ENCODE results near the gene FAF1. TPM values are rescaled to one million over a fixed set of nuclear protein-coding genes. Genes with fewer than 3 reads are reported as not detected.

Gene FAF1
- total and polyA plus RNA-seq, 2 donors (not counting 3 experiments of a cell fraction or from before 2014, with no cell fraction given) = 9.0 to 57.6 TPM

DNA sequence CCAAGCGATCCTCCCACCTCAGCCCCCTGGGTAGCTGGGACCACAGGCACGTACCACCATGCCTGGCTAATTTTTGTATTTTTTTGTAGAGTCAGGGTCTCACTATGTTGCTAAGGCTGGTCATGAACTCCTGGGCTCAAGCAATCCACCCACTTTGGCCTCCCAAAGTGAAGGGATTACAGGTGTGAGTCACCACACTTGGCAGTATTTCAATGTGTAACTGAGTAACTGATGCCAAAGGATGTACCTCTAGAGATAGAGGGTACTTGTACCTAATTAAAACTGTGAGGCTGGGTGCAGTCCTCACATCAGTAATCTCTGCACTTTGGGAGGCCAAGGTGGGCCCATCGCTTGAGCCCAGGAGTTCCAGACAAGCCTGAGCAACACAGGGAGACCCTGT is 278.1 kb downstream of the FAF1 start:
- ChIA-PET POLR2A (no interaction called here), CTCF (interaction anchor here (1.5 to 2.7 kb wide), 2 partner anchors 22 to 23 kb away, joined by 4 to 7 read pairs; no protein-coding TSS in a partner anchor)
- H3K9me3 ChIP-seq (replicated peaks; ENCODE audit: control insufficient read depth, insufficient read depth, low read length) = no peaks in the 10 kb centered on the region
- FAIRE-seq (peak; percentile 67), DNase-seq (ENCODE audit: low read depth, low spot score) (no peak)
- no peaks in the 10 kb centered on the region for H3K36me3 ChIP-seq (ENCODE audit: control insufficient read depth in 2 of 2, extremely low read depth in 1 of 2, insufficient read depth in 2 of 2, low read length in 2 of 2)
- H3K9ac ChIP-seq (replicated peaks; ENCODE audit: extremely low read depth, insufficient read depth, low read length) = no peak overlapping the region
- dilution Hi-C loops (cut with MboI; ENCODE audit: extremely low pct_ligation_motif_present, low sequenced_read_pairs) (no loop called here), intact Hi-C loops (cut with micrococcal nuclease) (no loop called here)
- H3K4me2 ChIP-seq (ENCODE audit: insufficient read depth, low read length) = no peak overlapping the region
- H2AFZ ChIP-seq (ENCODE audit: low read depth, low read length) = no peak overlapping the region
- H3K27ac ChIP-seq (ENCODE audit: insufficient read depth, low read depth, low read length) = no peak overlapping the region
- no peaks in the 10 kb centered on the region for H3K4me1 ChIP-seq (ENCODE audit: control insufficient read depth, extremely low read depth, insufficient read depth, low read length)
- H3K9me1 ChIP-seq (replicated peaks; ENCODE audit: control insufficient read depth, extremely low read depth, insufficient read depth, low read length) = no peaks in the 10 kb centered on the region
- H3K4me3 ChIP-seq (replicated peaks in 1 of 3; ENCODE audit: insufficient read depth in 1 of 3, low read depth in 1 of 3, low read length in 3 of 3) = no peak overlapping the region
- H3K79me2 ChIP-seq (ENCODE audit: control insufficient read depth, insufficient read depth, low read length) = no peaks in the 10 kb centered on the region
- BruUV-seq (replicated peaks) = no TSS peak
- TF ChIP-seq, protein P1, sequence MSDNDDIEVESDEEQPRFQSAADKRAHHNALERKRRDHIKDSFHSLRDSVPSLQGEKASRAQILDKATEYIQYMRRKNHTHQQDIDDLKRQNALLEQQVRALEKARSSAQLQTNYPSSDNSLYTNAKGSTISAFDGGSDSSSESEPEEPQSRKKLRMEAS (IDR thresholded peaks at IDR 0.05; ENCODE audit: insufficient read depth, insufficient read length) = no peak
- TF ChIP-seq JUN (IDR thresholded peaks at IDR 0.05; ENCODE audit: borderline replicate concordance, insufficient read depth, insufficient read length, low read depth) (no peak), MYC (IDR thresholded peaks at IDR 0.05; ENCODE audit: low read depth, low read length) (no peak), FOS (IDR thresholded peaks at IDR 0.05; ENCODE audit: borderline replicate concordance, insufficient read depth, low read length) (no peak), GATA2 (IDR thresholded peaks at IDR 0.05; ENCODE audit: insufficient read depth, insufficient read length, low read depth, low read length) (no peak), POLR2AphosphoS5 (IDR thresholded peaks at IDR 0.05; ENCODE audit: insufficient read depth, low read depth, low read length) (no peak), POLR2A (IDR thresholded peaks at IDR 0.05; ENCODE audit: low read depth, low read length) (no peak), EZH2 (IDR thresholded peaks at IDR 0.05; ENCODE audit: borderline replicate concordance, low read depth, low read length, severe bottlenecking) (no peak)
- TF ChIP-seq, protein P2, sequence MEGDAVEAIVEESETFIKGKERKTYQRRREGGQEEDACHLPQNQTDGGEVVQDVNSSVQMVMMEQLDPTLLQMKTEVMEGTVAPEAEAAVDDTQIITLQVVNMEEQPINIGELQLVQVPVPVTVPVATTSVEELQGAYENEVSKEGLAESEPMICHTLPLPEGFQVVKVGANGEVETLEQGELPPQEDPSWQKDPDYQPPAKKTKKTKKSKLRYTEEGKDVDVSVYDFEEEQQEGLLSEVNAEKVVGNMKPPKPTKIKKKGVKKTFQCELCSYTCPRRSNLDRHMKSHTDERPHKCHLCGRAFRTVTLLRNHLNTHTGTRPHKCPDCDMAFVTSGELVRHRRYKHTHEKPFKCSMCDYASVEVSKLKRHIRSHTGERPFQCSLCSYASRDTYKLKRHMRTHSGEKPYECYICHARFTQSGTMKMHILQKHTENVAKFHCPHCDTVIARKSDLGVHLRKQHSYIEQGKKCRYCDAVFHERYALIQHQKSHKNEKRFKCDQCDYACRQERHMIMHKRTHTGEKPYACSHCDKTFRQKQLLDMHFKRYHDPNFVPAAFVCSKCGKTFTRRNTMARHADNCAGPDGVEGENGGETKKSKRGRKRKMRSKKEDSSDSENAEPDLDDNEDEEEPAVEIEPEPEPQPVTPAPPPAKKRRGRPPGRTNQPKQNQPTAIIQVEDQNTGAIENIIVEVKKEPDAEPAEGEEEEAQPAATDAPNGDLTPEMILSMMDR (IDR thresholded peaks at IDR 0.05; ENCODE audit: extremely low read depth in 1 of 2, insufficient read depth in 1 of 2, low read depth in 1 of 2, low read length in 2 of 2) = no peak
- H4K20me1 ChIP-seq (replicated peaks; ENCODE audit: control insufficient read depth, extremely low read depth, insufficient read depth, low read length) = no peaks in the 10 kb centered on the region
- no peaks in the 10 kb centered on the region for H3K27me3 ChIP-seq (ENCODE audit: control insufficient read depth in 2 of 2, insufficient read depth in 2 of 2, low read length in 2 of 2)
